ENCODE data around the gene DNM3. TPM values are rescaled to one million over a fixed set of nuclear protein-coding genes. Genes with fewer than 3 reads are reported as not detected.

The DNM3 gene
- total RNA-seq, 1 experiment from 2014 or later, result 2.7 TPM

DNA sequence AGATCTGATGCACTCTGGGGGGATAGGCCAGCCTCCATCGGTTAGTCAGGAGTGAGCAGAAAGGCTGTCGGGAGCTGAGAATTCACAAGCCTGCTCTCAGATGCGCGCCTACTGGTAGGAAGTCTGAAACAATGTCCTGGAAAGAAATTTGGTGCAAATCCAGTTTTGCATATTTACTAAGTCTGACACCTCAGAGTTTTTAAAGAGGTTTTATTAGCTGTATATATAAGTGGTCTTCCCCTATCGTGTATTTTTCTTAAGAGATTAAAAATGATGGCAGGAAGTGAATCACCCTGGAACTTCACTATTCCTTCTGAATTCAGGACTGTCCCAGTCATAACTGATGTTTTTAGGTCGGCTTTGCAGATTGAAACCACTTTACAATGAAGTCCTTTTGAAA, 479.4 kb downstream of the DNM3 start:
- no peak overlapping the region for H3K27ac ChIP-seq (ENCODE audit: insufficient read length, low read depth, low read length)
- no peak overlapping the region for H3K27ac Mint-ChIP-seq
- H3K4me3 Mint-ChIP-seq, result no peak overlapping the region
- H3K4me2 ChIP-seq (ENCODE audit: insufficient read depth, insufficient read length, low read length), result no peak overlapping the region
- no peak overlapping the region for H4K5ac ChIP-seq (ENCODE audit: insufficient read length, low read depth, low read length)
- H3K9me3 ChIP-seq (ENCODE audit: control insufficient read depth, low read depth, low read length), result no peaks in the 10 kb centered on the region
- no peaks in the 10 kb centered on the region for H3K23me2 ChIP-seq (ENCODE audit: insufficient read length, low read depth, low read length, poor library complexity, severe bottlenecking)
- no peaks in the 10 kb centered on the region for H3K79me1 ChIP-seq (ENCODE audit: insufficient read depth, low read depth, low read length, poor library complexity, severe bottlenecking)
- H2AK5ac ChIP-seq (ENCODE audit: insufficient read length, low read length), result no peak overlapping the region
- no peak overlapping the region for H4K8ac ChIP-seq (replicated peaks; ENCODE audit: insufficient read length, low read depth, low read length)
- peaks cover 2 to 3% of the 10 kb centered on the region in 2 experiments; a peak in 1 of 5 replicates for H3K9me3 Mint-ChIP-seq
- H2BK120ac ChIP-seq (ENCODE audit: low read depth, low read length, poor library complexity, severe bottlenecking), result no peak overlapping the region
- H4K20me1 ChIP-seq (ENCODE audit: control insufficient read depth, insufficient read depth, insufficient read length), result no peaks in the 10 kb centered on the region
- H3K4me1 Mint-ChIP-seq, result no peaks in the 10 kb centered on the region
- H2BK15ac ChIP-seq (ENCODE audit: low read depth, low read length), result no peak overlapping the region
- no peaks in the 10 kb centered on the region for H3K79me2 ChIP-seq (ENCODE audit: insufficient read depth, low read length)
- no peak overlapping the region for H3K14ac ChIP-seq (ENCODE audit: insufficient read depth, low read length)
- H4K91ac ChIP-seq (ENCODE audit: insufficient read length, low read depth, low read length), result no peak overlapping the region
- WGBS (ENCODE audit: extremely low coverage, insufficient read length, low lambda C conversion rate), result no CpG with 5 or more reads among the region's 6 CpGs
- H2AFZ ChIP-seq (ENCODE audit: low read length), result no peak overlapping the region
- no peak overlapping the region for H3K4ac ChIP-seq (ENCODE audit: low read depth, low read length)
- no peak overlapping the region for H3K18ac ChIP-seq (ENCODE audit: insufficient read length, low read depth, low read length)
- peaks cover 0 to 2% (median 0%) of the 10 kb centered on the region in 3 experiments; a peak in 2 of 7 replicates for H3K36me3 Mint-ChIP-seq (ENCODE audit: insufficient read depth in 1 of 3, low read depth in 3 of 3)
- H3K9ac ChIP-seq (ENCODE audit: extremely low read depth, insufficient read length, low read length), result no peak overlapping the region
- no peak overlapping the region for H2BK12ac ChIP-seq (ENCODE audit: insufficient read length, low read depth, low read length)
- TF ChIP-seq, protein P1, sequence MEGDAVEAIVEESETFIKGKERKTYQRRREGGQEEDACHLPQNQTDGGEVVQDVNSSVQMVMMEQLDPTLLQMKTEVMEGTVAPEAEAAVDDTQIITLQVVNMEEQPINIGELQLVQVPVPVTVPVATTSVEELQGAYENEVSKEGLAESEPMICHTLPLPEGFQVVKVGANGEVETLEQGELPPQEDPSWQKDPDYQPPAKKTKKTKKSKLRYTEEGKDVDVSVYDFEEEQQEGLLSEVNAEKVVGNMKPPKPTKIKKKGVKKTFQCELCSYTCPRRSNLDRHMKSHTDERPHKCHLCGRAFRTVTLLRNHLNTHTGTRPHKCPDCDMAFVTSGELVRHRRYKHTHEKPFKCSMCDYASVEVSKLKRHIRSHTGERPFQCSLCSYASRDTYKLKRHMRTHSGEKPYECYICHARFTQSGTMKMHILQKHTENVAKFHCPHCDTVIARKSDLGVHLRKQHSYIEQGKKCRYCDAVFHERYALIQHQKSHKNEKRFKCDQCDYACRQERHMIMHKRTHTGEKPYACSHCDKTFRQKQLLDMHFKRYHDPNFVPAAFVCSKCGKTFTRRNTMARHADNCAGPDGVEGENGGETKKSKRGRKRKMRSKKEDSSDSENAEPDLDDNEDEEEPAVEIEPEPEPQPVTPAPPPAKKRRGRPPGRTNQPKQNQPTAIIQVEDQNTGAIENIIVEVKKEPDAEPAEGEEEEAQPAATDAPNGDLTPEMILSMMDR (conservative IDR thresholded peaks at IDR 0.05), result no peak
- no peaks in the 10 kb centered on the region for H3K27me3 Mint-ChIP-seq (ENCODE audit: low read depth)
- H2BK5ac ChIP-seq (ENCODE audit: insufficient read length, low read length), result no peak overlapping the region
- H3K27me3 ChIP-seq (ENCODE audit: insufficient read depth, low read length), result no peaks in the 10 kb centered on the region
- no peak overlapping the region for H3K56ac ChIP-seq (ENCODE audit: insufficient read length, low read depth, low read length)
- H3T11ph ChIP-seq (ENCODE audit: low read length), result no peak overlapping the region
- H2BK20ac ChIP-seq (ENCODE audit: low read depth, low read length, poor library complexity, severe bottlenecking), result no peak overlapping the region
- no peaks in the 10 kb centered on the region for H3K4me1 ChIP-seq (ENCODE audit: insufficient read depth, low read length)
- DNase-seq, result no peak
- H3K23ac ChIP-seq (ENCODE audit: insufficient read length, low read depth, low read length), result no peak overlapping the region
